ENCODE data around the gene CHST8.
"Not testable (repeated sequence)": the region's sequence is repeated elsewhere in the genome, so short reads cannot be mapped to it uniquely, and the experiment has no call there.

Gene CHST8, protein sequence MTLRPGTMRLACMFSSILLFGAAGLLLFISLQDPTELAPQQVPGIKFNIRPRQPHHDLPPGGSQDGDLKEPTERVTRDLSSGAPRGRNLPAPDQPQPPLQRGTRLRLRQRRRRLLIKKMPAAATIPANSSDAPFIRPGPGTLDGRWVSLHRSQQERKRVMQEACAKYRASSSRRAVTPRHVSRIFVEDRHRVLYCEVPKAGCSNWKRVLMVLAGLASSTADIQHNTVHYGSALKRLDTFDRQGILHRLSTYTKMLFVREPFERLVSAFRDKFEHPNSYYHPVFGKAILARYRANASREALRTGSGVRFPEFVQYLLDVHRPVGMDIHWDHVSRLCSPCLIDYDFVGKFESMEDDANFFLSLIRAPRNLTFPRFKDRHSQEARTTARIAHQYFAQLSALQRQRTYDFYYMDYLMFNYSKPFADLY

DNA sequence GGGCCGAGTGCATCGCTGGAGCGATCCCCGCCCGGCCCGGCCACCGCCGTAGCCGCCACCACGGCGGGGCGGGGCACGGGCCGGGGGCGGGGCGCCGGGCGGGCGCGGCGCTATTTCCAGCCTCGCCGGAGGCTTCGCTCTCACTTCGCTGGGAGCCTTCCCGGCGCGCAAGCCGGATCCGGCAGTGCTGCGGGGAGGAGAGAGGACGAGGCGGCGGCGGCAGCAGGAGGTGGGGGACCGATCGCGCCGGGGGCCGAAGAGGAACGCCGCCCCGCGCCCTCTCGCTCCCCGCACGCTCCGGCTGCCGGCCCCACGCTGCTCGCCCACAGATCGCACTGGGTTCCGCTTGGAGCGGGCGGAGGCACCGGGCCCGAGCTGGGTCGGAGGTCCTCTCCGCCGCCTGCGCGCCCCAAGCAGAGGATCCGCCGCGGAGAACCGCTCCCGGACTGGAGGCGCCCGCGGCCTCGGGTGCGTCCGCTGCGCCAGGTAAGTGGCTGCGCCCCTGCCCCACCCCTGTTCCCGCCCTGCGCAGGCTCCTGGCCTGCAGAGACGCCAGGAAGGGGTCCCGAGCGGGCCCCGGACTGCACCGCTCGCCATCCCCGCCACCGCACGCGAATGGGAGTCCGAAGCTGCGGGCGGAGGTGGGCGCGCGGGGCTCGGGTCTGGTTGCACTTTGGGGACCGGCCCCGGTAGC is at the start of gene CHST8:
CHST8 (plus strand) TSS at position 143 of the 694 bp plus-strand sequence. CDS start 67,309 bp downstream, outside the sequence.
- DNase-seq (ENCODE audit: low read depth): peak; percentile 30

DNA sequence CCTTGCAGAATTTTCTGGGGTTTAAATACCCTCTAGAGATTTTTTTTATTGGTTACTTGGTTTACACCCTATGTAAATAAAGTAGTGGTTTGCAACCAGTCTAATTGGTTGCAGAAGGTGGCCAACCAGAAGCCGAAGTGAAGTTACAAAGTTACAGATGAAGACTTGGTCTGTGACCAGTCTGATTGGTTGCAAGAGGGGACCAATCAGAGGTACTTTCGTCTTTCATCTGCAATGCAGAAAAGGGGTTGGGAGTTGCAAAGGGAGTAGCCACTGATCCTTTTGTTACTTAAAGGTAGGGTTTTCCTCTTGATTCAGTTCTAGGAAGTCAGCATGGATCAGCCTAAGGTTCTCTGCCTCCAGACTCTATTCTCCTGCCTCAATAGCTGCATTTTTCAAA is 48.8 kb upstream of the CHST8 start:
- no peak for DNase-seq (ENCODE audit: low read depth)

GRCh38 chr19:33574824-33575223 is 46.9 kb upstream of the CHST8 start:
- DNase-seq (ENCODE audit: low read depth): no peak

DNA sequence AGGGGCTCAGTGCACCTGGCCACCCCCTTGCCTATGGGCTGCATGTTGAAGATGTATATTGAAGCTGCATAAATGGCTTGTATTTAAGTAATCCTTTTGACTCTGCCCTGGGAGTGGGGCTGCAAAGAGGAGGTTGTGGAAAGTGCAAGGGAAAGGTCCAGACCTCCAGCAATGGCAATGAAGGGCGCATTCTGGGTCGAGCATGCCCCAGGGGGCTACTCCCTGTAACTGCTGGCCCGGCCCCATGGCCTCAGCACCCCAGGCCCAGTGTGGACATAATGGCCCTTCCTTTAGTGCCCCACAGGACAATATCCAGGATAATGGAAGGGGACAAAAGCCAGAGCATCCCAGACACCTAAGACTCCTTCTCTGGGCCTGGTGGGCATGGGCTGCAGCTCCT is 43.1 kb upstream of the CHST8 start:
- DNase-seq (ENCODE audit: low read depth): no peak

DNA sequence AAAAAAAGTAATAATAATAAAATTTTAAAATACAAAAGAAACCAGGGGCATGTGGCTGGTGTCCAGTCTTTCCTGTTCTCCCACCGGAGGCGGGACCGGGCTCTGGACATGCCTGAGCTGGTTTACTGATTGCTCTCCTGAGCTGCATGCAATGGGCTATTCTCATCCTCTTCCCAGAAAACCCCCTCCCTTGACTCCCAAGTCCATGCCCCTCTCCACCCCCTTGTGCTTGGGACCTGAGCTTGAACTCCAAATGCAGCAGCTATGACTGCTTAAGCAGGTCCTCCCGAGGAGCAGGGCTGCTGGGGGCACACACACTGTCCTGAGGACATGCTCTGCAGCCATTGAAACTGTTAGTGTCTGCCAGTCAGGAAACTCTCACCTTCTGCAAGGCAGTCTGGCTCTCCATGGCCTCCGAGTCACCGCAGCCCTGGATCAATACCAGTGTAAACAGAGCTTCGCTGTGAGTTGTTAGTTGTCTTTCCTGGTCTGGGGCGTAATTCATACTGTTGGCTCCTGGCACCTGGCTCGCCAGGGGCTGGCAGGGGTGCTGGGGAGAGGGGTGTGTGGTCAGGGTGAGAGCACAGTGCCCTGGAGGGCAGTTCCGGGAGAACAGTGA is 41.6 kb upstream of the CHST8 start:
- DNase-seq (ENCODE audit: low read depth): no peak

DNA sequence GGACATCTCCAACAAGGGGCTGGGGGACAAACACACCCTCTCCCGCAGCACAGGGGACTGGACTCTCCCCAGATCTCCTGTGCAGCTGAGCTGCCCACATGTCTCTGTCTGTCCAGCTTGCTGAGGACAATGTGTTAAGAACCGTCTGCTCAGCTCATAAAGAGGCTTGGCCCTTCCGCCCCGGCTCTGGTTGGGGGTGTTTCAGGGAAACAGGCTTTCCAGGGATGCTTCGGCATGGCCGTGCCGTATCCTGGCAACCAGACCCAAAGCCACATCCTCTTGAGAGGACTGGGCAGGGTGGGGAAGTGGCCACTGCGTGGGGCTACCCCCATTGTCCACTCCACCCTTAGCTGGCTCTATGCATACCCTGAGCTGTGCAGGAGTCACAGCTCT is 41.1 kb upstream of the CHST8 start:
- no peak for DNase-seq (ENCODE audit: low read depth)

DNA sequence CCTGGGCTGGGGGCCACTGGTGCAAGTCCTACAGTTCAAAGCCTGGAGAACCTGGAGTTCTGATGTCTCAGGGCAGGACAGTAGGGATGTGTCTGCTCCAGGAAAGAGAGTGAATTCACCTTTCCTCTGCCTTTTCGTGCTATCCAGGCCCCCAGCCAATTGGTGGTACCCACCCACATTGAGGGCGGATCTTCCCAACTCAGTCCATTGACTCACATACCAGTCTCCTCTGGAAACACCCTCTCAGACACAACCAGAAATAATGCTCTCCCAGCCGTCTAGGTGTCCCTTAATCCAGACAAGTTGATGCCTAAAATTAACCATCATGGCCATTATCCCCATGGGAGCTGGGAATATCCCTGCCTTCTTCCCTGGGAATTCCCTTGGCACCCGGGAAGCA is 38.8 kb upstream of the CHST8 start:
- DNase-seq (ENCODE audit: low read depth): no peak

DNA sequence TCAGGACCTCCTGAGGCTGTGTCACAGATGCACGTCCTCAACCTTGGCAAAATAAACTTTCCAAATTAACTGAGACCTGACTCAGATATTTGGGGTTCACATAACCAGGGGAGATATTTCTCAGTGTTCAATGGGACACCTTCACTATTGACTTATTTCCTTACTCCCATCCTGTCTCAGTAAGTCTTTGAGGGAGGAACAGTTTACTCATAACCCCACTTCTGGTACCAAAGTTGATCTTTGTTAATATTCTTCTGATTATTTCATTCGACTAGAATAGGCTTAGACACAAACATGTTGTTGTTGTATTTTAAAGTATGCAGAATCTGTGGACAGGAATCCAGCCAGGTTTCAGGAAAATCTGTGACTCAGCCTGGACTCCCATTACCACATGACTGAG is 34.6 kb upstream of the CHST8 start:
- DNase-seq (ENCODE audit: low read depth): no peak

DNA sequence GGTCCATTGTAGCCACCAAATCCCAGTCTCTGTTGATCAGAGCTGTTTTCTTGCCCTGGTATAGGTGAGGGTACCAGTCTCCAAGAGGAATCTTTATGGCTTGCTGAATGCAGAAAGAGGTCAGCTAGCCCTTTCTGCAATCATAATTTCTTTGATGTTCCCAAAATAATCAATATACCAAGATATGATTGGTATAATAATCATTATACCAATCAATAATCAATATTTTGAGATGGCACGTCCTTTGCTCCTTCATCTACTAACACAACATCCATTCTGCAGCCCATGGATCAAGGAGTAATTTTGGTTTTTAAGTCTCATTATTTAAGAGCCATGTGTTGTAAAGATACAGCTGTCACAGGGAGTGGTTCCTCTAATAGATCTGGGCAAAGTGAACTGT is 31.5 kb upstream of the CHST8 start:
- DNase-seq (ENCODE audit: low read depth): no peak

- no peak for DNase-seq (ENCODE audit: low read depth)
These were observed 26.0 kb upstream of the CHST8 start for GRCh38 chr19:33595783-33596182.

GRCh38 chr19:33601583-33601982 is 20.2 kb upstream of the CHST8 start:
- DNase-seq (ENCODE audit: low read depth): no peak

GRCh38 chr19:33602576-33603204 is 19.1 kb upstream of the CHST8 start:
- no peak for DNase-seq (ENCODE audit: low read depth)

DNA sequence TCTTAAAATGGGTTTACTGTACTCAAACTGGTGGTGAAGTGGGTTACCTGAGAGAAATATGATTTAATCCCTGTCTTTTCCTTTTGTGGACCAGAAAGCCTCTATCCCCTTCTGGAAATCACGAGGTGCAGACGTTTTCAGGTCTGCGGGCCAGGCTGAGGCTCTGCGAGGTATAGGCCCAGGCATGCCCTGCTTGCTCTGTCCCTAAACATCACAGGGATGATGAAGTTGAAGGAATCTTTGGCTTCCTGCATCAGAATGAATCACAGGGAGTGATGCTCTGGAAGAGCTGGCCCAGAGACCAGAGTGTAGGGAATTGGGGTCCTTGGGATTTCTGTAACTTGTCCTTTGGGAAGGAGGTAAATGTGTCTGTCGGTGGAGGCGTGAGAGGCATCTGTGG is 18.4 kb upstream of the CHST8 start:
- DNase-seq (ENCODE audit: low read depth): no peak

DNA sequence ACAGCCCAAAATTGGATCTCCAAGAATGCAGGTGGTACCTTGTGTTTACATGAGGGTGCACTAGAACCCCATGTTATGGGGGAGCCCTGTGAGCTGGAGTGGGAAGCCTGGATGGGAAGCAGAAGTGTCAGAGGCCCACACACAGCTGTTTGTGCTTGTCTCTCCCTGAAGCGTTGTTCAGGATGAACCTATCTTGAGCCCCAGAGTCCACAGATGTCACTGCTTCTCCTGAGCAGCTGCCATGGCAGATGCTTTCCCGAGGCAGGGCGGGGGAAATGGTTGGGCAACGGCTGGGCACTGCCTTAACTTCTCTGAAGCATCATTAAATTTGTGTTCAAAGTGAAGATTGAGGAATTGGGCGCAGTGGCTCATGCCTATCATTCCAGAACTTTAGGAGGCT is 17.1 kb upstream of the CHST8 start:
- no peak for DNase-seq (ENCODE audit: low read depth)

- DNase-seq (ENCODE audit: low read depth): not testable (repeated sequence)
These were observed 15.9 kb upstream of the CHST8 start for GRCh38 chr19:33605803-33606295.

GRCh38 chr19:33606556-33606955 is 15.2 kb upstream of the CHST8 start:
- no peak for DNase-seq (ENCODE audit: low read depth)

GRCh38 chr19:33609353-33609752 is 12.4 kb upstream of the CHST8 start:
- no peak for DNase-seq (ENCODE audit: low read depth)

- DNase-seq (ENCODE audit: low read depth): no peak
These were observed 11.2 kb upstream of the CHST8 start for GRCh38 chr19:33610588-33610987.

DNA sequence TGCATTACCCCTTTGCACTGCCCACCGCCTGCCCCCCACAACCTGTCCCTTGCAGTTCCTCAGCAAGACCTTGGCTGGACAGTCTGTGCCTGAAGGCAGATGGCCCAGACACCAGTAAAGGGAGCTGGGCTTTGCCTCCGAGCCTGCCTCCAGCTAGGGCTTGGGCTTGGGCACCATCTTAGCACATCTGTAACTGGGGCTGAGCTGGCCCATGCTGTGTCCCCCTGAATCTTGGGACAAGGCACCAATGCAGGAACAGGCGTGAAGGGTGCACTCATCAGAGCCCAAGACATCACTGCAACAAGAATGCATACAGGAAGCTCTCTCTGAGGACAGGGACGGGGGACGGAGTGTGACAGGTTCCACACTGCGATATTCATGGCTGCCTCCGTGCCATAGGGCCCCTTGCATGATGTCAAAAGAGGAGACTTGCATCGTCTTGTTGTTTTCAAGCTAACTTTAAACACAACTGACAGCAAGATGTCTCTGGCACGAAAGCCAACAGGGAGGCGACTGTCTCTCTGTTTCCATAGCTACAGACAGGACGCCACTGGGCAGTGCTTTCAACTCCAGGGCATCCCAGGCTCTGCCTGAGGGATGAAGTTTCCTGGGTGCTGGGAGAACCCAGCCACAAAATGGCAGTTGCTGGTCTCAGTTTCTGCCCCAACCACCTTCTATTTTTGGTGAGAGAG is 8.7 kb upstream of the CHST8 start:
- no peak for DNase-seq (ENCODE audit: low read depth)

- no peak for DNase-seq (ENCODE audit: low read depth)
These were observed 8.1 kb upstream of the CHST8 start for GRCh38 chr19:33613620-33614000.

GRCh38 chr19:33616346-33616745 is 5.4 kb upstream of the CHST8 start:
- DNase-seq (ENCODE audit: low read depth): no peak

DNA sequence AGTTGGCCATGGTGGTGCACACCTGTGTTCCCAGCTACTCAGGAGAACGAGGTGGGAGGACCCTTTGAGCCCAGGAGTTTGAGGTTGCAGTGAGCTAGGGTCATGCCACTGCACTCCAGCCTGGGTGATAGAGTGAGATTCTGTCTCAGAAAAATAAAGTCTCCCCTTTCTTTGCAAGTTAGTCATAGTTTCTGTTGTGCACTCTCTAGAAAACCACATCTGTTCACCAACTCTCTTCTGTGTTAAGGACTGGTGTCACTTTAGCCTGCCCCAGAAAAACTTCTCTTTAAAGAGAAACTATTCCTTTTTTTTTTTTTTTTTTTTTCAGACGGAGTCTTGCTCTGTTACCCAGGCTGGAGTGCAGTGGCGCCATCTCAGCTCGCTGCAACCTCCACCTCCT is 4.9 kb upstream of the CHST8 start:
- DNase-seq (ENCODE audit: low read depth): no peak
